Activated CD8-positive, alpha-beta memory T cell treated with anti-CD3 and anti-CD28 coated beads for 4 hours (primary cell): ENCODE results near the gene TMEM164.
A peak's percentile ranks its signal among the peaks of the same experiment; 100 is the strongest.
"Not testable (repeated sequence)": the region's sequence is repeated elsewhere in the genome, so short reads cannot be mapped to it uniquely, and the experiment has no call there.

Experiments used
- DNase-seq, 2 donors: peaks; one replicate each; pipeline ENCODE4 v3.0.0-alpha.2; 2020; ENCODE audit warnings: low read depth in 2 of 2

Gene TMEM164

DNA sequence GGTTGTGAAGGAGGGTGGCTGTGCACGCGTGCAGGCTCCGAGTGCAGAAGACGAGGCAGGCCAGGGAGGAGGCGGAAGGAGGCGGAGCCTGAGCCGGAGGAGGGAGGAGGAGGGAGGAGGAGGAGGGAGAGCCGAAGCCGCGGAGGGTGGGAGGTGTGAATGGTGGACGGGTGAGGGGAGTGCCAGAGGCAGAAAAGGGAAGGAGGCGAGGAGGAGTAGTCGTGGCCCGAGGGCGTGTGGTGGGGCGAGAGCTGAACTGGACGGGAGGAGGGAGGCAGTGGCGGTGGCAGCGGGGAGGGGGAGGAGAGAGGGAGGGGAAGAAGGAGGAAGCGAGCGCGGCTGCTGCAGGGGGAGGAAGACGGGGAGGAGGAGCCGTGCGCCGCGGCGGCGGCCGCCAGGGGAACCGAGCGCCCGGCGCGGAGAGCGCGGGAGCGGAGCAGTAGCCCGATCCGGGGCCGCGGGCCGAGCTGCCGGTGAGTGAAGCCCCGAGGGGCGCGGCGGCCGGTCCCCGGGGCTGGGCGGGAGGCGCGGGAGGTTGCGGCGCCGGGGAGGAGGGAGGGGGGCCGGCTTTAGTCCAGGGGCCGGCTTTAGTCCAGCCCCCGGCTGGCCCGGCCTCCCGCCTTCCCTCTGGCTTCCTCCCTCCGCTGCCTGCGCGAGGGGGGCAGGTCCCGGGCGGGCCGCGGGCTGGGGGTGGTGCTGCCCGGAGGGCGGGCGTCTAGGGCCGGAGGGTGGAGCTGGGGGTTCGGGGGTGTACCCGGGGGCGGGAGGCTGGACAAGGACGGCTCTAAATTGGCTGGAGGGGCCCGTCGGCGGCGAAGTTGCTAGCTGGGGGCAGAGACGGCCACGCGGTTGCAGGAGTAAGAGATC is at the start of gene TMEM164:
TSS of gene TMEM164 (plus strand) at position 815 of the 867 bp plus-strand sequence. CDS start 661 bp downstream, outside the sequence.
- DNase-seq: peak; percentile 61 to 69

DNA sequence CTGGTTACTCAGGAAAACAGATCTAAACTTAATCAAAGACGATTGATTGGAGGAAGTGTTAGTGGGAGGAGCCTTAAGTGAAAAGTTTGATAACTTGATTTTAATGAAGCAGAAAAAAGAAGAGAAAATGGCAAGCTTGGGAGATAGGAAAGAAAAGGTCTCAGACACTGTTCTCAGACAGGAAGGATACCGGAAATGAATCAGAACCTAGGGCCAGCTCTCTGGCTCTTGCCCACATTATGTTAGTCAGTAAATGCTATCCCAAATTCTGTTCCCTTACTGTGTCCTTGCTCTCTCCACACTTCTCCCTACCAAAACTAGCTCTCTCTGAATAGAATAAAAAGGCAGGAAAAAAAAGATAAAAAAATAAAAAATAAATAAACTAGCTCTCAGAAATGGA is 48.6 kb upstream of the TMEM164 start:
- DNase-seq: no peak

DNA sequence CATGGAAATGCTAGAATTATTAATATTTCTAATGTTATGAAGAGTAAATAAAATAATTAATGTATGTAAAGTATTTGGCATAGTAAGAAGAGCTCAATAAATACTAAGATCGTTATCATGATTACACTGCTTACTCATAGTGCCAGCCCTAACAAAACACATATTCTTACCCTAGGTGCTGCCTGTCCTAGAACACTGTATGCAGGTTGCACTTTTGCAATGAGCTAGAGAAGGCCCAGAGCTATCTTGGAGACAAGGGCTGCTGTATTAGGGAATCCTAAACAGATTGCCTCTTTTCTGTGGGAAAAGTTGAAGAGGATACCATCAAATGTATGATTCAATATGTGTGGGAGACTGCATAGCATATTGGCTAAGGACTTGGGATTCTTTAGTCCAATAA is 48.0 kb upstream of the TMEM164 start:
- DNase-seq: no peak

DNA sequence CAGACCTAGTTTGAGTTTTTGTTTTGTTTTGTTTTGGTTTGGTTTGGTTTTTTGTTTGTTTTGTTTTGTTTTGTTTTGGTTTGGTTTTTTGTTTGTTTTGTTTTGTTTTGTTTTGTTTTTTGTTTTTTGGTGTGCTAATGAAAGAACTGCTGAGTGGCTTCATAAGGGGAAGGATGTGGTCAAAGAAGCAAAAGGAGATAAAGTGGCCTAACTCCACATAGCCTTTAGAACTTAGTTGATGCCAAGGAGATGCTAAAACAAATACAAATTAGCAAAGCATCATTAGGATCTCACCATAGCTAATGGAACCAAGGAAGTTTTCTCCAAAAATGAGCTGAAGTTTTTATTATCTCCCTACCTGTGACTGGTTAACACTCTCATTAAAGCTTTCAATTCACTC is 44.6 kb upstream of the TMEM164 start:
- no peak for DNase-seq

DNA sequence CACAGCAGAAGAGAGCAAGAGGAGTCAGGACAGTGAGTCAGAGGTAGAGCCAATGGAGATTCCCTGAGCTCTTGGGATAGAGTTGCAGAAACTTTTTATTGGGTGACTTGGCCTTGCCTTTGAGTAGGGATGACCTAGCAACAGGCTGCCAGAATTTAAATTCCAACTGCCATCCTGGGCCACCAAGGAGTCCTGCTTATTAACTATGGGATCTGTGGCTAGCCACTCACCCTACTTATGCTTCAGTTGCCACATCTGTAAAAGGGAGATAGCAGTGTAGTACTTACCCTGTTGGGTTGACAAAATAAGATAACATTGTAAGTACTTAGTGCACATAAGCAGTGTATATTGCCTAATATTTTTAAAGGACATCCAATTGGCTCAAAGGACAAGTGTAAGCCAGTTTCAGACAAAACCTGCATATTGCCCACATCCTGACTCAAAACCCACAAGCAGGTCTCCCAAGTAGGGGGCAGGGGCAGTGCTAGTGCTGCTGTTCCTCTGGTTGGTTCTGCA is 43.5 kb upstream of the TMEM164 start:
- no peak for DNase-seq

DNA sequence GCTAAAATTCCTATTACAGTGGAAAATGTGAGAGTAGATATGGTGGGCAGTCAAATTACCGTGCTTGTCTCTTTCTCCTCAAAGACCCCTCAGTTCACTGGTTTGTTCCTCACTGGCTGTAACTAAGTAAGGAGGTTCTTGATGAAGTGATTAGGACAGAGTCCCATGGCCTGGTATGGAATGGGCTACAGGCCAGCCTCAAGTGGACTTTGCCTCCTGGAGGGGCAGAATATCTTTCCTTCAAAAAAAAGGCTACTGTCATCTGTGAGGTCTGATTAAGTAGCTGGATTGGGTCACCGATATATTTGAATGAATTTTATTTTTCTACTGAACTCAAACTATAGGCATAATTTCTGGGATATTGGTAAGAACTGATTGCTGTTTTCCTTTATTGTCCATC is 38.5 kb upstream of the TMEM164 start:
- DNase-seq: no peak

DNA sequence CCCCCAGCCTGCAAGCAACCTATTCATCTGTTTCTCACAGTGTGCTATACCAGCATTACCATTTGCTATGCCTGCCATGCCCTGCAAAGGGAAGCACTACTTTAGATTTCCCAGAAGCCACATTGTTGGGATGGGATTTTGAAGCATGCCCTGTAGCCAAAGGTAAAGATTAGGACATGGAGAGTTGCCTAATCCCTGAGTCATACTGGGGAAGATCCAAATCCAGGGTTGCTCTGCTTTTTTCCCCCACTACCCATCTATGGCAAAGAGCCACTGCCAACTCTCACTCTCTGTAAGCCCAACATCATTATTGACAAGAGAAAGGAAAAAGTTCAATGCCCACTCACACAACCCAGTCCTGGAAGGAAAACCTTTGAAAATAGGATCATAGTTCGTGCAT is 36.7 kb upstream of the TMEM164 start:
- no peak for DNase-seq

DNA sequence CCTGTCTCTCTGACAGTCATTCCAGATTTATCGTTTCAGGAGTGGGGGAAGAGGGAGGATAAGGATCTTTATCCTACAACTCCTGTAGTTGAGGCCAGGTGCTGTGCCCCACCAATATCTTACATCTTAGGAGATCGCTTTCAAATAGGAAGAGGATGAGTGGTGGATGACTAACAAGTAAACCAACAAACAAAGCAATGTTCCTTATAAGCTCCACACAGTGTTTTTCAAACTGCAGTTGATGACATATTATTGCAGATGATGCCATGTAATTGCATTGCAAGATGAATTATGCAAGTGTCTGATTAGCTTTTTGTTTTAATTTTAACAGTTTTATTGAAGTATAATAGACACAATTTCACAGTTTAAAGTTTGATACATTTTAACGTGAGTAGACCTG is 35.8 kb upstream of the TMEM164 start:
- no peak for DNase-seq

DNA sequence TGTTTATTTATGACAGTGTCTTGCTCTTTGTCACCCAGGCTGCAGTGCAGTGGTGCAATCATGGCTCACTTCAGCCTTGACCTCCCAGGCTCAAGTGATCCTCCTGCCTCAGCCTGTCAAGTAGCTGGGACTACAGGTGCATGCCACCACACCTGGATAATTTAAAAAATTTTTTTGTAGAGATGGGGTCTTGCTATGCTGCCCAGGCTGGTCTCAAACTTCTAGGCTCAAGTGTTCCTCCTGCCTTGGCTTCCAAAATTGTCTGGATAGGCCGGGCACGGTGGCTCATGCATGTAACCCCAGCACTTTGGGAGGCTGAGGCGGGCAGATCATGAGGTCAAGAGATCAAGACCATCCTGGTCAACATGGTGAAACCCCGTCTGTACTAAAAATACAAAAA is 32.1 kb upstream of the TMEM164 start:
- DNase-seq: not testable (repeated sequence)

DNA sequence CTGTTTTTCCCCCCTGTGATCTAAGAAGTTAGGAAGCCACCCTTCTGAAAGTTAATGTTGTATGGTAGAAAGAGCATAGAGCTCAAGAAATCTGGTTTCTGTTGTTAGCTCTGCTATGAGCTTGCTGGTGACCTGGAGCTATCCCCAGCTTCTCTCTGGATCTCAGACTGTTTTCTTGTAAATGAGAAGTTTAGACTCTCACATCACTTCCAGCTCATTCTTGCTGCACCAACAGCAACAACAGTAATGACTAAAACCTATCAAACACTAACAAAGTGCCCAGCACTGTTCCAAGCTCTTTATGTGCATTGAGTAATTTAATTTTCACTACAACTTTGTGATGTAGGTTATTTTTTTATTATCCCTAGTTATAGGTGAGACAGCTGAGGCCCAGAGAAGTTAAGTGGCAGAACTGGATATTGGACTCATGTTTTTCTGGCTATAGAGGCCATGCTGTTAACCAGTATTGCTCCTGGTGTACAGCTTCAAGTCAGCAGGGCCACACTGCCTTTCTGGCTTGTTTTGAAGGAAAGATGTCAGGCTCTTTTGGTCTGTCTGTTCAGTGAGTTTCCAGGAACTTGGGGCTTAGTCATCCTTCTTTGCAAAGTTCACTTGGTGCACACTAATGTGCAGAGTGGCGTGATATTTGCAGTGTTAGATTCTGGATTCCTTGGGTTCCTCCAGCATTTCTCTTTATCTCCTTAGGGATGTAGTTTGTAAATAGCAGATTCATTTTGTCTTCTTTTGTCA is 27.8 kb upstream of the TMEM164 start:
- DNase-seq: no peak

DNA sequence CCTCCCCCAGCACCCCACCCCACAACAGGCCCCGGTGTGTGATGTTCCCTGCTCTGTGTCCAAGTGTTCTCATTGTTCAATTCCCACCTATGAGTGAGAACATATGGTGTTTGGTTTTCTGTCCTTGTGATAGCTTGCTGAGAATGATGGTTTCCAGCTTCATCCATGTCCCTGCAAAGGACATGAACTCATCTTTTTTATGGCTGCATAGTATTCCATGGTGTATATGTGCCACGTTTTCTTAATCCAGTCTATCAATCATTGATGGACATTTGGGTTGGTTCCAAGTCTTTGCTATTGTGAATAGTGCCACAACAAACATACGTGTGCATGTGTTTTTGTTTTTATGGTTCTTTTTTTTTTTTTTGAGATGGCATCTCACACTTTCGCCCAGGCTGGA is 17.7 kb upstream of the TMEM164 start:
- DNase-seq: not testable (repeated sequence)

DNA sequence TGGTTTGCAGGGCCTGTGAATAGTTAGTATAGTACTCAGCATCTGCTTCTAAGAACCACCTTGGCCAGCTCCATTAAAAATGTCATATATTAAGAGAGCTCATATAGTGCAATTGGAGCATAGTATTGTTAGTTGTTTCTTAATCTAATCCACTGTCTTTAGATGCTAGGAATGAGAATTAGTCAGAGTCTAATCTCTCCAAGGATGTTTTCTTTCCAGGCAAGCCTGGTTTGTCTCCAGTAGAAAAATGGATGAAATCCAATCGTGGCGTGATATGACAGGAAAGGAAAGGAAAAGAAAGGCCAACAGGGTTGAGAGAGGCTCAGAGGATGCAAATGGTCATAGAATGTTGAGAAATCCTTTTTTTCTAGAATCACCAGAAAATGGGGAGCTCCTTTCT is 15.0 kb upstream of the TMEM164 start:
- no peak for DNase-seq

DNA sequence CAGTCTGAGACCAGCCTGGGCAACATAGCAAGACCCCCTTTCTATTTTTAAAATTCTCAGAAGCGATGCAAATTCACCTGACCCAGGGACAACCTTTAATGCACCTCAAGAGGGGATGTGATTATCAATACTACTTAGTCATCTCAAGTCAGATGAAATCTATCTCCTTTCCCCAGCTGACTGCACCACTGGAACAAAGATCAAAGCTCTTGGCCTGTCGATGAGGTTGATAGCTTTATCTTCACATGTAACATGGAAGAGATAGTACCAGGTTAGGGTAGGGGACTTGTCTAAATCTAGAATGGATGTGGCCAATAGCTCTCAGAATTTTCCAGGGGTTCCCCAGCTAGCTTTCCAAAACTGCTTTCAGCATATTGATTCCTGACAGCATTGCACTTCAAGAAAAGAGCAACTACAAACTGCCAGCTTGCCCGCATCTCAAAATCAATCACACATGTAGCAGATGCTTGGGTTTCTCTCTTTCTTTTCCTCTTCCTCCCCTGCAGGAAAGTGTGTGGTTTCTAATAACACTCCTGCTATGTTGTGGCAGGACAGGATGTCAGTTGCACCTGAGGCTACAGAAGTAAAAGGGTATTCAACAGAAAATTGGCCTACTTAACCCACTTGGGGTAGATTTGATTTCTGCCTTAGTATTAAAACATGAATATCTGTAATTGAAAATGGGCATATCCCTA is 12.2 kb upstream of the TMEM164 start:
- DNase-seq: no peak

DNA sequence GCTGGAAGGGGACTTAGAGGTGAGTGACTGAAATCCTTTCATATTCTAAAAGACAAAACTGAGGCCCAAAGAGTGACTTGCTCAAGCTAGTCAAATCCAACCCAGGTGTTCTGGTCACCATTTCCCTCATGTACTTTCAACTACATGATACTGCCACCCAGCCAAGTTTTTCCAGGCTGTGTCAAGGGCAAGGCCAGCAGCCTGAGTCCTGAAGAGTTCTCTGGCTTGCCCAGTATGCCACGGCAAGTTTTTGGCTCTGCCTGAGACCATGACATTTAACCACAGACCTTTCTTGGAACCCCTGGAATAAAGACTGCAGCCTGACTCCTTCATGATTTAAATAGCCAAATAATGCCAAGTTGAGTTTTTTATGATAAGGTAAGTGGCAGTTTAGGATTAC is 10.7 kb upstream of the TMEM164 start:
- no peak for DNase-seq

DNA sequence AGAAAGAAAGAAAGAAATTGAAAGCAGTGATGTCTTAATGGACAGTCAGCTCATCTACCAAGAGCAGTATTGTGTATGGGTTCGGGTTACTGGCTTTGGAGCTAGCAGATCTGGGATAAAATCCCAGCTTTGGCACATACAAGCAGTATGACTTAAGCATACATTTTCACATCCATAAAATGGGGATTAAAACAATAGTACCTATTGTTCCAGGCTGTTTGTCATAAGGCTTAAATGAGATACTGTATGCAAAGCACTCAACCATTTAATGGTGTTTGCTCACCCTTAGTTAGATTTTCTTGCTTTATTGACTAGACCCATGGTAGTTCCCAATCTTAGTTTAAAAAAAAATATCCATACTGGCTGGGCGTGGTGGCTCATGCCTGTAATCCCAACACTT is 7.8 kb upstream of the TMEM164 start:
- DNase-seq: no peak

DNA sequence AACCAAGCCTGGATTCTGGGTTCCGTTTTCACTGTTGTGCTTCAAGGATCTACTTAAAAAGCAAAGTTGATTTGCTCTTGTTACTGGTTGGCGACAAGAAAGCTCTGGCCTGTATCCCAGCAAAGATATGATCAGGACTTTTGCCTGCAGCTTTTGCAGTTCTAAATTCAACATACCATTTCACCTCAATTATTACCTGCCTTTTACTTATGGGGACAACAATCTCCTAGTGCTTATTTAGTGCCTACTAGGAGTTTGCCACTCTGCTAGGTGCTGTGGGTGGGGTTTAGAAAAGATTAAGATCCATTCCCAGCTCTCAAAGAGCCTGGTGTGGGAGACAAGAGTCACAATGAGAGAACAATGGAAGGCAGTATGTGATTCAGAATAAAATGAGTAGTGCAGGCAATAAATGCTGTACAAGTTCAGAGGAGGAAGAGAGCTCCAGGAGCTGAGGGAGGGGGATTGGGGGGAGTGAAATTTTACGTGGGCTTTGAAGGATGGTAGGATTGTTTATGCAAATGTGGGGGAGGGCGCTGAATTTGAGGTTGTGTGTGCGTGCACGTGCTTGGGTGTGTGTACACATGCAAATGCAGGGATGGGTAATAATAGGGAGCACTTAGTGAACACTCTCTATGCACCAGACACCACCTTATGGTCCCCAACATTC is 5.0 kb upstream of the TMEM164 start:
- DNase-seq: no peak

DNA sequence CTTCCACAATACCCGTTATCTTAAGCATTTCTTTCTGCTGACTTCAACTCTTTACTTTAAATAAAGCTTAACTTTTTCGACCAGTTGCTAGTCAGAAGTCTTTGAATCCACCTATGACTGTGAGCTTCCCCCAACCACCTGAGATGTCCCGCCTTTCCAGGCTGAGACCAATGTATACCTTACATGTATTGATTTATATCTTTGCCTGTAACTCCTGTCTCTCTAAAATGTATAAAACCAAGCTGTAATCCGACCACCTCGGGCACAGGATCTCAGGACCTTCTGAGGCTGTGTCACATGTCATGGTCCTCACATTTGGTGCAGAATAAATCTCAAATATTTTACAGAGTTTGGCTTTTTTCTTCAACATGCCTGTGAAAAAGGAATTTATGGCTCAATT is 2.9 kb upstream of the TMEM164 start:
- no peak for DNase-seq

DNA sequence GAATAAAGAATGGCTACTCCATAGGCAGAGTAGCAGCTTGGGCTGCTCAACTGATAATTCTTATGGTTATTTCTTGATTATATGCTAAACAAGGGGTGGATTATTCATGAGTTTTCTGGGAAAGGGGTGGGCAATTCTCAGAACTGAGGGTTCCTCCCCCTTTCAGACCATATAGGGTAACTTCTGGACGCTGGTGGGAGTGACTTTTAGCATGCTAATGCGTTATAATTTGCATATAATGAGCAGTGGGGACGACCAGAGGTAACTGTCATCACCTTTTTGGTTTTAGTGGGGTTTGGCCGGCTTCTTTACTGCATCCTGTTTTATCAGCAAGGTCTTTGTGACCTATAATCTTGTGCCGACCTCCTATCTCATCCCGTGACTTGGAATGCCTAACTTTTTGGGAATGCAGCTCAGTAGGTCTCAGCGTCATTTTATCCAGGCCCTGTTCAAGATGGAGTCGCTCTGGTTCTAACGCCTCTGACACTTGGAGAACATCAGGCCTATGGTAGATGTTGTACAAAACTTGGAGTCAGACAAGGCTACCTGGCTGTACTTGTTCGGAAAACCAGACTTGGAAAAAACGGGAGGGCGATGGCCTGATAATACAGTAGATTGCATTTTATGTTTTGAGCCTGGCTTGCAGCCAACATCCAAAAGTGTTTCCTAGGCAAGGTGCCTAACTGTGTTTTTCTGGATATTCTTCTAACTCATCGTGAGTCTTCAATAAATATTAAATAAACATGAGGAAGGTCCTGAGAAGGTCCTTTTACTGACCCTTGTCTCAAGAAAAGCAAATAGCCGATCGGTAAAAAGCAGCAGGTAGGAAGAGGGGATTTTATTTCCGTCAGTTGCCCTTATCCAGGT is 1.8 kb upstream of the TMEM164 start:
- no peak for DNase-seq

DNA sequence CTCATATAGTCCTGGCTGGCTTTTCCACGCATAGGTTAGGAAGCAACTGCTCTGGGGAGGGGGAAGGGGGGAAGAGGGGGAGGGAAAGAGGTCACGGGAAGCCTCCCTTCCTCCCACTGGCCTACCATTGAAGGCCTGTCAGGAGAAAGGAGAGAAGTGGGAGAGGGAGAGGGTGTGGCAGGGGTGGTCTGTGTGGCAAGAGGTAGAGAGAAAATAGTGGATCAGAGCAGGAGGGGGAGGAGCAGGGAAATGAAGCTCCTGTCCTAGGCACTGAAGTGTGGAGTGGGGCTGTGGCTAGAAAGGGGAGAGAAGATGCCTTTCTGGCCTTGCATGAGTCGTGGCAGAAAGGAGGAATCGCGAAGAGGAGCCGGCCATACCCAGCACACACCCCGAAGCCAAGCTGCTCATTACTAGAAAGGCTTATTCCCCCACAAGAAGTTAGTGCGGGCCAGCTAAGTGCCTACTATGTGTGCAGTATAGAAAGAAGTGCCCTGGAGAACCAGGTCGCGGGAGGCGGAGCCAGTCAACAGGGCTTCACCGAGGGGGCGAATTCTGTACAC is 1.1 kb upstream of the TMEM164 start:
- no peak for DNase-seq
